Left lung (tissue), 10 donors: Measurements from ENCODE around the gene GAS6. TPM values are rescaled to one million over a fixed set of nuclear protein-coding genes. Genes with fewer than 3 reads are reported as not detected.

ENCODE experiments used
- ATAC-seq: fragments of 200-7000 bp; cut with Tn5 transposase; one replicate; pipeline ENCODE4 v1.9.1; 2020; ENCODE audit warnings: moderate library complexity
- DNase-seq, 4 donors: peaks; one replicate each; pipeline ENCODE4 v3.0.0-alpha.2; 2013 to 2020
- H3K27ac ChIP-seq, 2 donors: fragments of 200-600 bp; sonication (generic) in 1 of 2; one replicate each; pipeline versions ENCODE4 v1.5.0 to v1.8.0; 2020 to 2021
- H3K27me3 ChIP-seq, 2 donors: fragments of 200-600 bp; sonication (generic) in 1 of 2; one replicate each; pipeline versions ENCODE4 v1.5.0 to v1.8.0; 2020 to 2021
- H3K36me3 ChIP-seq, 2 donors: fragments of 200-600 bp; sonication (generic) in 1 of 2; one replicate each; pipeline versions ENCODE4 v1.5.0 to v1.8.0; 2020 to 2021
- H3K4me1 ChIP-seq, 2 donors: fragments of 200-600 bp; one replicate each; pipeline ENCODE4 v1.8.0; 2021
- H3K4me3 ChIP-seq, 2 donors: fragments of 200-600 bp; sonication (generic) in 1 of 2; one replicate each; pipeline versions ENCODE4 v1.5.0 to v1.8.0; 2020 to 2021; ENCODE audit warnings: mild to moderate bottlenecking in 1 of 2
- H3K9me3 ChIP-seq, 2 donors: fragments of 200-600 bp; sonication (generic) in 1 of 2; one replicate each; pipeline versions ENCODE4 v1.5.0 to v1.8.0; 2020 to 2021
- CTCF ChIP-seq, 2 donors: fragments of 200-600 bp; sonication (generic) in 1 of 2; IDR thresholded peaks; one replicate each; pipeline versions ENCODE4 v1.5.0 to v1.8.0; 2021; ENCODE audit warnings: antibody characterized with exemption in 2 of 2
- intact Hi-C, 2 donors: fragments of 100-400 bp; cut with DNase I; formaldehyde crosslinking; loops; one replicate each; pipeline versions ENCODE4 v1.11.2 to v1.14.2; 2022
- polyA plus RNA-seq, 6 donors: library from polyadenylated mRNA; unstranded; fragments of 120-200 nt; gene quantifications; one replicate each; pipeline ENCODE4 v1.2.1, GENCODE V29; 2013; ENCODE audit not compliant: insufficient read length in 6 of 6
- total RNA-seq, 2 donors: library from RNA; stranded (reverse); fragmentation: NEBNext Ultra II Directional; extraction: Animal tissue kit (Norgen Biotek cat#: 25700); gene quantifications; one replicate each; pipeline ENCODE4 v1.2.1, GENCODE V29; 2021
- donor health status: DM: no; HTN: yes; CAD: no.
- donor health status: DM: no; HTN: no; CAD: no.

GAS6 gene
- total and polyA plus RNA-seq, 8 donors: 24.8 to 169 (median 33.5) TPM

DNA sequence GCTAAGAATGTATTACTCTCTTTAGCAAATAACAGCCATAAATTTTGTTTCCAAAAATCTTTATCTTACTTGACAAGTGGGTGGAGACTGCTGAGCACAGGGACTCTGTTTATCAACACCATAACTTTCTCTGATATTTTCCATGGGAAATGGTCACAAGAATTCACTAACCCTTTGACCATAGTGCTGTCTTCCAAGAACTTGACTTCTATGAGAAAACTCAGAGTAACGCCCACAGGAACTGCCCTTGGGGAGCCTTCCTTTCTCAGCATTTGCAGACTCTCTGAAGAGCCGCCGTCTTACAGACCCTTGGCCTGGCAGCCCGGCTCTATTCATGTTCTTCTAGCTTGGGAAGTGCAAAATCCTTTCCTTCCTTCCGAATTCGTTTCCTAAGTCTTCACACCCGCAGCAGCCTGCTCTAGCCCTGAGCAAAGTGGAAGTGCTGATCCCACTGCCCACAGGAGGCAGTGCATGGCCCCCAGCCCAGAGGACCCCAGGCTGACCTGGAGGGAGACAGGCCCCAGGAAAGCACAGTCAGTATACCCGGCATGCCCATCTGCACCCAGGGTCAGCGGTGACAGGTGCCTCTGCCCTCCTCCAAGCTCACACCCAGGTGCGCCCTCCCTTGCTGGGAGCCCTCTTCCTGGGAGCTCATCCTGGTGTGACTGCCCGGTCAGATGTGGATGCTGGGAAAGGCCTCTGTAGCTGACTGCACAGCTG lies 10.2 kb downstream of the GAS6 start:
- ATAC-seq (no peak), DNase-seq (peak in 1 of 4 donors; percentile 28)
- Histone ChIP-seq H3K4me1 (peaks cover 27 to 39% of the 10 kb centered on the region in 2 donors), H3K9me3 (no peaks in the 10 kb centered on the region), H3K27ac (no peak overlapping the region), H3K4me3 (no peak overlapping the region), H3K27me3 (no peaks in the 10 kb centered on the region), H3K36me3 (no peaks in the 10 kb centered on the region)
- TF ChIP-seq CTCF (IDR thresholded peaks at IDR 0.05): no peak
- intact Hi-C loops: no loop called here

- Histone ChIP-seq H3K9me3 (no peaks in the 10 kb centered on the region), H3K27ac (no peak overlapping the region), H3K4me1 (peaks cover 27 to 39% of the 10 kb centered on the region in 2 donors), H3K4me3 (no peak overlapping the region), H3K27me3 (no peaks in the 10 kb centered on the region), H3K36me3 (no peaks in the 10 kb centered on the region)
- no peak for TF ChIP-seq CTCF (IDR thresholded peaks at IDR 0.05)
- DNase-seq (peak in 2 of 4 donors; percentile 28 to 52), ATAC-seq (no peak)
- intact Hi-C loops: no loop called here
Observed at GRCh38 chr13:113852536-113853517, 11.0 kb downstream of the GAS6 start.

- DNase-seq (no peak), ATAC-seq (no peak)
- no peak overlapping the region for H3K27ac ChIP-seq
- H3K4me1 ChIP-seq: peaks cover 26 to 38% of the 10 kb centered on the region in 2 donors
- no peaks in the 10 kb centered on the region for H3K9me3 ChIP-seq
- H3K4me3 ChIP-seq: no peak overlapping the region
- H3K27me3 ChIP-seq: no peaks in the 10 kb centered on the region
- peaks cover 0 to 3% of the 10 kb centered on the region in 2 donors for H3K36me3 ChIP-seq
- no peak for TF ChIP-seq CTCF (IDR thresholded peaks at IDR 0.05)
- intact Hi-C loops: no loop called here
Observed at GRCh38 chr13:113851826-113852535, 11.9 kb downstream of the GAS6 start.

DNA sequence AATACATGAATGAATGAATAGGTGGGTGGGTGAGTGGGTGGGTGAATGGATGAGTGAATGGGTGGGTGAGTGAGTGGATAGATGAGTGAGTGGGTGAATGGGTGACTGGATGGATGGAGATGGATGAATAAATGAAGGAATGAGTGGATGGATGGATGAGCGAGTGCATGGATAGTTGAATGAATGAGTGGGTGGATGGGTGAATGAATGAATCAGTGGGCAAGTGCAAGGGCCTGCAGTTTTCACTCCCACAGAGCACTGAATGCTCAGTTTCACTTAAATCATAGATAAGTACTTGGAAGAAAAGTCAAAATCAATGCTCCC lies 12.4 kb downstream of the GAS6 start:
- H3K27me3 ChIP-seq: no peaks in the 10 kb centered on the region
- no peaks in the 10 kb centered on the region for H3K9me3 ChIP-seq
- H3K27ac ChIP-seq: no peak overlapping the region
- DNase-seq (no peak), ATAC-seq (no peak)
- no peak overlapping the region for H3K4me3 ChIP-seq
- TF ChIP-seq CTCF (IDR thresholded peaks at IDR 0.05): no peak
- H3K4me1 ChIP-seq: peaks cover 21 to 33% of the 10 kb centered on the region in 2 donors
- peaks cover 0 to 9% of the 10 kb centered on the region in 2 donors for H3K36me3 ChIP-seq
- intact Hi-C loops: no loop called here
